GM12874 (cell line): Measurements from ENCODE around the gene PDE6H.

Experiments
- TF ChIP-seq, protein P1 (sequence below): IDR thresholded peaks from 2 replicates; pipeline ENCODE4 v1.5.1; 2011; ENCODE audit warnings: low read depth, mild to moderate bottlenecking, control low read depth, low read length, moderate library complexity; ENCODE audit not compliant: insufficient read depth

PDE6H gene

DNA sequence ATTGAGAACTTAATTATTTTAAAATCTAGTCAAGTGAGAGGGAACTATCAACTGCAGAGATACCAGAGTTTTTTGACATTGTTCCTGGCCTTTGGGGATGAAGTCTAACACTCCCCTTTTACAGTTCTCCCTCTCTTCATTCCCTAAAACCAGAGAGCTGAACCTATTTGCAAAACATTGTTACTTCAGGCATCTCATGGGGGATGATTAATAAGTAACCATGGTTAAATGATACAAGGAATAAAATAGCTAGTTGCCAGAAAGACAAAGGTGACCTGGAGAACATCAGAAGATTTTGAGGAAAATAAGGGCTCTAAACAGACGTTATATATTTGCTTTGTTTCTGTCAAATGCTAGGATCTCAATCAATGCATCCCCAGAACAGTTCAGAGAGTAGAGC, 42.3 kb downstream of the PDE6H start:
- TF ChIP-seq, protein P1, sequence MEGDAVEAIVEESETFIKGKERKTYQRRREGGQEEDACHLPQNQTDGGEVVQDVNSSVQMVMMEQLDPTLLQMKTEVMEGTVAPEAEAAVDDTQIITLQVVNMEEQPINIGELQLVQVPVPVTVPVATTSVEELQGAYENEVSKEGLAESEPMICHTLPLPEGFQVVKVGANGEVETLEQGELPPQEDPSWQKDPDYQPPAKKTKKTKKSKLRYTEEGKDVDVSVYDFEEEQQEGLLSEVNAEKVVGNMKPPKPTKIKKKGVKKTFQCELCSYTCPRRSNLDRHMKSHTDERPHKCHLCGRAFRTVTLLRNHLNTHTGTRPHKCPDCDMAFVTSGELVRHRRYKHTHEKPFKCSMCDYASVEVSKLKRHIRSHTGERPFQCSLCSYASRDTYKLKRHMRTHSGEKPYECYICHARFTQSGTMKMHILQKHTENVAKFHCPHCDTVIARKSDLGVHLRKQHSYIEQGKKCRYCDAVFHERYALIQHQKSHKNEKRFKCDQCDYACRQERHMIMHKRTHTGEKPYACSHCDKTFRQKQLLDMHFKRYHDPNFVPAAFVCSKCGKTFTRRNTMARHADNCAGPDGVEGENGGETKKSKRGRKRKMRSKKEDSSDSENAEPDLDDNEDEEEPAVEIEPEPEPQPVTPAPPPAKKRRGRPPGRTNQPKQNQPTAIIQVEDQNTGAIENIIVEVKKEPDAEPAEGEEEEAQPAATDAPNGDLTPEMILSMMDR: no peak

- TF ChIP-seq, protein P1: no peak
Observed at GRCh38 chr12:15020156-15020555, 47.3 kb downstream of the PDE6H start.
